OCI-LY7 (cell line): ENCODE results near the gene TMTC2. TPM values are rescaled to one million over a fixed set of nuclear protein-coding genes. Genes with fewer than 3 reads are reported as not detected.

ENCODE experiments used
- BruUV-seq: library from RNA; stranded (reverse); fragments of 400-500 nt; replicated peaks from 2 replicates; lab custom pipeline; 2021; lab: Mats Ljungman, UMichigan
- CTCF ChIA-PET: fragments of 300-600 bp; sonication (Branson Sonifier 250); formaldehyde crosslinking; loops from one replicate; lab custom pipeline; 2022; ENCODE audit warnings: antibody characterized with exemption; ENCODE audit not compliant: unreplicated experiment; lab: Charles Lee
- POLR2A ChIA-PET: fragments of 300-600 bp; sonication (Branson Sonifier 250); formaldehyde crosslinking; loops from one replicate; lab custom pipeline; 2022; ENCODE audit warnings: antibody characterized with exemption; lab: Charles Lee
- DNase-seq: peaks from one replicate; pipeline ENCODE4 v3.0.0-alpha.2; 2015; ENCODE audit warnings: low spot score
- H2AFZ ChIP-seq: fragments of 200-600 bp; sonication (generic), shearing (Covaris generic); 2 replicates; pipeline ENCODE4 v1.6.1; 2014; ENCODE audit warnings: mild to moderate bottlenecking, antibody characterized with exemption, low read length, moderate library complexity
- H3K27ac ChIP-seq: fragments of 200-600 bp; sonication (generic); 2 replicates; pipeline ENCODE4 v1.5.1; 2014; ENCODE audit warnings: mixed run types, low read depth, mild to moderate bottlenecking, moderate library complexity, low read length, inconsistent platforms; ENCODE audit not compliant: poor library complexity, severe bottlenecking
- H3K36me3 ChIP-seq: fragments of 200-600 bp; sonication (generic); 2 replicates; pipeline ENCODE4 v1.6.1; 2014; ENCODE audit warnings: mild to moderate bottlenecking, antibody characterized with exemption, low read length, moderate library complexity, mixed read lengths; ENCODE audit not compliant: insufficient read depth
- H3K4me1 ChIP-seq: fragments of 200-600 bp; sonication (generic); 2 replicates; pipeline ENCODE4 v1.5.1; 2014; ENCODE audit warnings: mild to moderate bottlenecking, low read length; ENCODE audit not compliant: insufficient read depth, poor library complexity, severe bottlenecking
- H3K4me2 ChIP-seq: fragments of 200-600 bp; sonication (generic); 2 replicates; pipeline ENCODE4 v1.6.1; 2014; ENCODE audit warnings: mild to moderate bottlenecking, low read length
- H3K4me3 ChIP-seq: fragments of 200-600 bp; sonication (generic); 2 replicates; pipeline ENCODE4 v1.5.1; 2014; ENCODE audit warnings: mild to moderate bottlenecking, low read depth, low read length; ENCODE audit not compliant: poor library complexity, severe bottlenecking
- H3K79me2 ChIP-seq: fragments of 200-600 bp; sonication (generic); 2 replicates; pipeline ENCODE4 v1.6.1; 2016; ENCODE audit warnings: low read depth, mild to moderate bottlenecking, low read length, moderate library complexity, mixed read lengths; ENCODE audit not compliant: insufficient read depth
- H3K9me2 ChIP-seq: fragments of 200-600 bp; sonication (generic); 2 replicates; pipeline ENCODE4 v1.6.1; 2016; ENCODE audit warnings: mild to moderate bottlenecking, low read length, mixed read lengths; ENCODE audit not compliant: insufficient read depth
- H3K9me3 ChIP-seq: fragments of 200-600 bp; sonication (generic); 2 replicates; pipeline ENCODE4 v1.6.1; 2014; ENCODE audit warnings: mild to moderate bottlenecking, mixed run types, low read length, mixed read lengths
- H4K20me1 ChIP-seq: fragments of 200-600 bp; sonication (generic); 2 replicates; pipeline ENCODE4 v1.6.1; 2014; ENCODE audit warnings: mild to moderate bottlenecking, antibody characterized with exemption, low read length, moderate library complexity, mixed read lengths; ENCODE audit not compliant: insufficient read depth
- CTCF ChIP-seq: fragments of 200-600 bp; sonication (generic); conservative IDR thresholded peaks from 2 replicates; pipeline ENCODE4 v1.5.1; 2014; ENCODE audit warnings: mild to moderate bottlenecking, antibody characterized with exemption, low read length, moderate library complexity, mixed read lengths
- EZH2phosphoT487 ChIP-seq: fragments of 200-600 bp; sonication (generic); IDR thresholded peaks from 2 replicates; pipeline ENCODE4 v1.6.1; 2018; ENCODE audit warnings: low read depth, borderline replicate concordance, mild to moderate bottlenecking, mixed run types, antibody characterized with exemption, low read length, moderate library complexity, mixed read lengths
- intact Hi-C: fragments of 100-400 bp; cut with micrococcal nuclease; formaldehyde crosslinking; loops from one replicate; pipeline ENCODE4 v1.10.0; 2022; ENCODE audit not compliant: unreplicated experiment
- total RNA-seq, 2 experiments: library from RNA; depleted of rRNA in 1 of 2; stranded (reverse); fragments of >200 nt in 1 of 2; shearing (Covaris generic) in 1 of 2; gene quantifications; 2 replicates each; pipeline ENCODE4 v1.2.3, GENCODE V29; 2014 to 2022

Gene TMTC2
- total RNA-seq, 2 experiments from 2014 or later = 5.6 to 8.1 TPM

- intact Hi-C loops = no loop called here
- BruUV-seq = no TSS peak
- CTCF ChIA-PET = no interaction called here
Measured at GRCh38 chr12:82710741-82711140, 24.0 kb downstream of the TMTC2 start.

GRCh38 chr12:82714427-82714826, 27.7 kb downstream of the TMTC2 start:
- no peak for DNase-seq
- no peak for TF ChIP-seq EZH2phosphoT487
- TF ChIP-seq CTCF = no peak
- POLR2A ChIA-PET = no interaction called here
- no TSS peak for BruUV-seq
- Histone ChIP-seq H3K9me2 (no peaks in the 10 kb centered on the region), H3K79me2 (no peaks in the 10 kb centered on the region), H3K9me3 (no peaks in the 10 kb centered on the region), H3K36me3 (no peaks in the 10 kb centered on the region), H3K27ac (no peak overlapping the region), H3K4me3 (no peak overlapping the region), H3K4me1 (no peaks in the 10 kb centered on the region), H2AFZ (no peak overlapping the region), H3K4me2 (no peak overlapping the region), H4K20me1 (no peaks in the 10 kb centered on the region)
- intact Hi-C loops = no loop called here
- CTCF ChIA-PET = no interaction called here

More at GRCh38 chr12:82710741-82711140, 24.0 kb downstream of the TMTC2 start:
- H3K4me1 ChIP-seq = no peaks in the 10 kb centered on the region
- no peak for DNase-seq
- H3K27ac ChIP-seq = no peak overlapping the region
- no peak overlapping the region for H3K4me3 ChIP-seq
- no peaks in the 10 kb centered on the region for H4K20me1 ChIP-seq
- TF ChIP-seq CTCF = no peak
- TF ChIP-seq EZH2phosphoT487 = no peak
- no peaks in the 10 kb centered on the region for H3K79me2 ChIP-seq
- no peak overlapping the region for H3K4me2 ChIP-seq
- POLR2A ChIA-PET = interaction anchor here (0.6 to 1.8 kb wide), 3 partner anchors 7 to 616 kb away, joined by 3 to 6 read pairs (median 3); no protein-coding TSS in a partner anchor
- H3K9me2 ChIP-seq = no peaks in the 10 kb centered on the region
- H3K36me3 ChIP-seq = no peaks in the 10 kb centered on the region
- no peaks in the 10 kb centered on the region for H3K9me3 ChIP-seq
- no peak overlapping the region for H2AFZ ChIP-seq

- Histone ChIP-seq H4K20me1 (no peaks in the 10 kb centered on the region), H3K4me2 (no peak overlapping the region), H3K9me3 (no peaks in the 10 kb centered on the region), H3K4me3 (no peak overlapping the region), H3K27ac (no peak overlapping the region), H3K36me3 (no peaks in the 10 kb centered on the region), H3K4me1 (no peaks in the 10 kb centered on the region), H3K79me2 (no peaks in the 10 kb centered on the region), H2AFZ (no peak overlapping the region), H3K9me2 (no peaks in the 10 kb centered on the region)
- TF ChIP-seq CTCF (no peak), EZH2phosphoT487 (no peak)
- no peak for DNase-seq
- intact Hi-C loops = no loop called here
- no TSS peak for BruUV-seq
- ChIA-PET CTCF (no interaction called here), POLR2A (interaction anchor here (0.6 kb wide), 1 partner anchor 303 kb away, joined by 4 read pairs; no protein-coding TSS in a partner anchor)
Measured at GRCh38 chr12:82721726-82722125, 35.0 kb downstream of the TMTC2 start.
